GM23248 (cell line): Measurements from ENCODE around the gene COL8A1. TPM values are rescaled to one million over a fixed set of nuclear protein-coding genes. Genes with fewer than 3 reads are reported as not detected.

Experiments used
- DNase-seq: peaks from one replicate; pipeline ENCODE4 v3.0.0-alpha.2; 2015
- H2AFZ ChIP-seq: fragments of 200-600 bp; sonication (generic); 2 replicates; pipeline ENCODE4 v1.6.1; 2016; ENCODE audit warnings: antibody characterized with exemption
- H3F3A ChIP-seq: fragments of 200-600 bp; sonication (generic); 2 replicates; pipeline ENCODE4 v1.6.1; 2016; ENCODE audit warnings: mild to moderate bottlenecking, antibody characterized with exemption, mixed run types; ENCODE audit not compliant: insufficient read depth
- H3K27ac ChIP-seq: fragments of 200-600 bp; sonication (generic); 2 replicates; pipeline ENCODE4 v1.5.1; 2016; ENCODE audit warnings: mild to moderate bottlenecking
- H3K27me3 ChIP-seq: fragments of 200-600 bp; sonication (generic); replicated peaks from 2 replicates; pipeline ENCODE4 v1.6.1; 2016; ENCODE audit warnings: mild to moderate bottlenecking; ENCODE audit not compliant: insufficient read depth
- H3K36me3 ChIP-seq: fragments of 200-600 bp; sonication (generic); 2 replicates; pipeline ENCODE4 v1.6.1; 2016; ENCODE audit warnings: low read depth, mild to moderate bottlenecking
- H3K4me1 ChIP-seq: fragments of 200-600 bp; sonication (generic); 2 replicates; pipeline ENCODE4 v1.6.1; 2016; ENCODE audit warnings: mild to moderate bottlenecking; ENCODE audit not compliant: insufficient read depth
- H3K4me2 ChIP-seq: fragments of 200-600 bp; sonication (generic); one replicate; pipeline ENCODE4 v1.6.1; 2016; ENCODE audit warnings: mild to moderate bottlenecking; ENCODE audit not compliant: unreplicated experiment
- H3K4me3 ChIP-seq: fragments of 200-600 bp; sonication (generic); 2 replicates; pipeline ENCODE4 v1.5.1; 2016; ENCODE audit warnings: mild to moderate bottlenecking
- H3K79me2 ChIP-seq: fragments of 200-600 bp; sonication (generic); 2 replicates; pipeline ENCODE4 v1.6.1; 2016; ENCODE audit warnings: mild to moderate bottlenecking; ENCODE audit not compliant: insufficient read depth
- H3K9ac ChIP-seq: fragments of 200-600 bp; sonication (generic); 2 replicates; pipeline ENCODE4 v1.6.1; 2016; ENCODE audit warnings: mild to moderate bottlenecking
- H3K9me2 ChIP-seq: fragments of 200-600 bp; sonication (generic); 2 replicates; pipeline ENCODE4 v1.6.1; 2016; ENCODE audit warnings: mixed run types, mild to moderate bottlenecking, moderate library complexity; ENCODE audit not compliant: insufficient read depth
- H3K9me3 ChIP-seq: fragments of 200-600 bp; sonication (generic); one replicate; pipeline ENCODE4 v1.6.1; 2017; ENCODE audit warnings: low read depth
- H4K20me1 ChIP-seq: fragments of 200-600 bp; sonication (generic); 2 replicates; pipeline ENCODE4 v1.6.0; 2016; ENCODE audit not compliant: insufficient read depth
- EZH2 ChIP-seq: fragments of 200-600 bp; sonication (generic); IDR thresholded peaks from 2 replicates; pipeline ENCODE4 v1.6.1; 2018; ENCODE audit warnings: antibody characterized with exemption, mild to moderate bottlenecking; ENCODE audit not compliant: insufficient read depth, poor library complexity, severe bottlenecking
- EZH2phosphoT487 ChIP-seq: fragments of 200-600 bp; sonication (generic); IDR thresholded peaks from 2 replicates; pipeline ENCODE4 v1.6.1; 2018; ENCODE audit warnings: antibody characterized with exemption, moderate library complexity, mild to moderate bottlenecking, low read depth; ENCODE audit not compliant: insufficient read depth
- WGBS, 2 experiments: methylation state at CpG; one replicate each; pipeline ENCODE4 v1.1.6; 2015 to 2017; ENCODE audit warnings: low lambda C conversion rate in 2 of 2, low coverage in 1 of 2; ENCODE audit errors: missing lambda C conversion rate in 2 of 2; 5-methylcytosine and 5-hydroxymethylcytosine counted together
- in situ Hi-C: fragments of 300-500 bp; cut with MboI; formaldehyde crosslinking; loops from 2 replicates; pipeline ENCODE4 v1.15.0; 2020
- polyA plus RNA-seq: library from polyadenylated mRNA; unstranded; fragments of >200 nt; fragmentation: Nextera tagmentation; extraction: Ambion mirVana; gene quantifications from 2 replicates; pipeline ENCODE4 v1.2.1, GENCODE V29; 2016
- total RNA-seq: library from RNA; depleted of rRNA; stranded (reverse); fragments of >200 nt; shearing (Covaris generic); gene quantifications from 2 replicates; pipeline ENCODE4 v1.2.3, GENCODE V29; 2014

Gene COL8A1
- total and polyA plus RNA-seq, 2 experiments from 2014 or later = 164 to 189 TPM

GRCh38 chr3:99772171-99772570 lies 133.8 kb downstream of the COL8A1 start:
- Histone ChIP-seq H3K27me3 (no peaks in the 10 kb centered on the region), H3F3A (peaks cover 29% of the 10 kb centered on the region), H3K36me3 (no peaks in the 10 kb centered on the region), H3K4me1 (peaks cover 30% of the 10 kb centered on the region), H3K9me3 (no peaks in the 10 kb centered on the region), H4K20me1 (no peaks in the 10 kb centered on the region), H3K4me2 (no peak overlapping the region), H3K9ac (no peak overlapping the region), H3K79me2 (no peaks in the 10 kb centered on the region), H2AFZ (no peak overlapping the region), H3K27ac (no peak overlapping the region), H3K9me2 (no peaks in the 10 kb centered on the region), H3K4me3 (no peak overlapping the region)
- 96 to 98% methylated on average over 3 of the region's 3 CpGs for whole genome bisulfite sequencing, 2 experiments
- no peak for DNase-seq
- TF ChIP-seq EZH2phosphoT487 (no peak), EZH2 (no peak)
- in situ Hi-C loops = loop anchor here (25.0 kb wide), 2 partner anchors 735 to 1160 kb away; no protein-coding TSS in a partner anchor

GRCh38 chr3:99772671-99773070 lies 134.3 kb downstream of the COL8A1 start:
- no peak overlapping the region for H3K9ac ChIP-seq
- no peak for TF ChIP-seq EZH2
- no peak for TF ChIP-seq EZH2phosphoT487
- no peaks in the 10 kb centered on the region for H4K20me1 ChIP-seq
- H3K27ac ChIP-seq = no peak overlapping the region
- no peak for DNase-seq
- H3K9me3 ChIP-seq = no peaks in the 10 kb centered on the region
- H3K9me2 ChIP-seq = no peaks in the 10 kb centered on the region
- H3K4me2 ChIP-seq = no peak overlapping the region
- H2AFZ ChIP-seq = no peak overlapping the region
- in situ Hi-C loops = loop anchor here (25.0 kb wide), 2 partner anchors 735 to 1160 kb away; no protein-coding TSS in a partner anchor
- no peak overlapping the region for H3K4me3 ChIP-seq
- H3K27me3 ChIP-seq = no peaks in the 10 kb centered on the region
- H3K36me3 ChIP-seq = no peaks in the 10 kb centered on the region
- no peaks in the 10 kb centered on the region for H3K79me2 ChIP-seq
- peaks cover 28% of the 10 kb centered on the region for H3K4me1 ChIP-seq
- peaks cover 28% of the 10 kb centered on the region for H3F3A ChIP-seq
- 50% methylated on average over 1 of the region's 1 CpG for WGBS, 2 experiments

- Histone ChIP-seq H3K4me2 (peak overlapping the region; percentile 19), H3K9me3 (no peaks in the 10 kb centered on the region), H3K79me2 (no peaks in the 10 kb centered on the region), H3K4me3 (no peak overlapping the region), H2AFZ (no peak overlapping the region), H3K4me1 (peaks cover 24% of the 10 kb centered on the region), H3K9me2 (no peaks in the 10 kb centered on the region), H3K36me3 (no peaks in the 10 kb centered on the region), H3K27me3 (no peaks in the 10 kb centered on the region), H4K20me1 (no peaks in the 10 kb centered on the region), H3F3A (peaks cover 23% of the 10 kb centered on the region), H3K27ac (peak overlapping the region; percentile 40), H3K9ac (no peak overlapping the region)
- TF ChIP-seq EZH2 (no peak), EZH2phosphoT487 (no peak)
- WGBS, 2 experiments = 4 to 5% methylated on average over 2 of the region's 2 CpGs
- in situ Hi-C loops = loop anchor here (25.0 kb wide), 2 partner anchors 737 to 1162 kb away; no protein-coding TSS in a partner anchor
- DNase-seq = peak; percentile 90
These were observed 136.1 kb downstream of the COL8A1 start for GRCh38 chr3:99774467-99774866.

GRCh38 chr3:99776516-99777209 lies 138.3 kb downstream of the COL8A1 start:
- no peaks in the 10 kb centered on the region for H3K27me3 ChIP-seq
- H3K4me3 ChIP-seq = no peak overlapping the region
- H3K9me3 ChIP-seq = no peaks in the 10 kb centered on the region
- H4K20me1 ChIP-seq = no peaks in the 10 kb centered on the region
- H3K4me1 ChIP-seq = peaks cover 37% of the 10 kb centered on the region
- no peaks in the 10 kb centered on the region for H3K9me2 ChIP-seq
- no peak overlapping the region for H3K9ac ChIP-seq
- H3K79me2 ChIP-seq = no peaks in the 10 kb centered on the region
- in situ Hi-C loops = no loop called here
- no peak overlapping the region for H3K27ac ChIP-seq
- no peak overlapping the region for H2AFZ ChIP-seq
- TF ChIP-seq EZH2phosphoT487 = no peak
- TF ChIP-seq EZH2 = no peak
- H3K4me2 ChIP-seq = peak overlapping the region; percentile 12
- H3K36me3 ChIP-seq = no peaks in the 10 kb centered on the region
- no peak for DNase-seq
- peaks cover 34% of the 10 kb centered on the region for H3F3A ChIP-seq
- 72 to 76% methylated on average over 5 of the region's 5 CpGs for WGBS, 2 experiments

- no peak overlapping the region for H3K9ac ChIP-seq
- H2AFZ ChIP-seq = no peak overlapping the region
- H3F3A ChIP-seq = peaks cover 35% of the 10 kb centered on the region
- H3K79me2 ChIP-seq = no peaks in the 10 kb centered on the region
- 55 to 68% methylated on average over 2 of the region's 2 CpGs for WGBS, 2 experiments
- no peaks in the 10 kb centered on the region for H3K27me3 ChIP-seq
- no peak overlapping the region for H3K27ac ChIP-seq
- in situ Hi-C loops = no loop called here
- H3K9me3 ChIP-seq = no peaks in the 10 kb centered on the region
- no peaks in the 10 kb centered on the region for H3K36me3 ChIP-seq
- H3K4me1 ChIP-seq = peaks cover 42% of the 10 kb centered on the region
- TF ChIP-seq EZH2phosphoT487 = no peak
- no peak for TF ChIP-seq EZH2
- H4K20me1 ChIP-seq = no peaks in the 10 kb centered on the region
- H3K4me2 ChIP-seq = peak overlapping the region; percentile 12
- H3K9me2 ChIP-seq = no peaks in the 10 kb centered on the region
- no peak for DNase-seq
- H3K4me3 ChIP-seq = no peak overlapping the region
These were observed 138.8 kb downstream of the COL8A1 start for GRCh38 chr3:99777210-99777549.
